ENCODE measurements around the gene NFKBIZ.

- TF ChIP-seq EZH2 (IDR thresholded peaks at IDR 0.05) (no peak), POLR2AphosphoS5 (IDR thresholded peaks at IDR 0.05; ENCODE audit: borderline replicate concordance, low read depth, low read length) (no peak), FOXP2 (optimal IDR thresholded peaks at IDR 0.05; ENCODE audit: control extremely low read depth, extremely low read length, insufficient read depth) (no peak)
These were observed 29.8 kb downstream of the NFKBIZ start for GRCh38 chr3:101879102-101879501.
